Loucy (cell line): ENCODE results near the gene LRRC56.

Experiments used
- CTCF ChIP-seq: fragments of 200-600 bp; sonication (generic); conservative IDR thresholded peaks from 2 replicates; pipeline ENCODE4 v1.5.1; 2014; ENCODE audit warnings: mild to moderate bottlenecking, antibody characterized with exemption, low read length
- EZH2phosphoT487 ChIP-seq: fragments of 200-600 bp; IDR thresholded peaks from 2 replicates; pipeline ENCODE4 v1.6.1; 2018; ENCODE audit warnings: antibody characterized with exemption, mild to moderate bottlenecking, moderate library complexity, borderline replicate concordance

GRCh38 chr11:558503-558902 is 21.2 kb downstream of the LRRC56 start:
- no peak for TF ChIP-seq CTCF
- no peak for TF ChIP-seq EZH2phosphoT487
